GM13976 (cell line): ENCODE data around the gene GLDC.

Experiments used
- DNase-seq: peaks from one replicate; pipeline ENCODE4 v3.0.0; 2012; ENCODE audit warnings: low spot score
- CTCF ChIP-seq: IDR thresholded peaks from 2 replicates; pipeline ENCODE4 v1.5.1; 2012; ENCODE audit warnings: borderline replicate concordance, mild to moderate bottlenecking; ENCODE audit not compliant: insufficient read depth; ENCODE audit errors: extremely low read depth, missing control alignments, control extremely low read depth
- in situ Hi-C: fragments of 300-500 bp; cut with MboI; formaldehyde crosslinking; loops from one replicate; pipeline ENCODE4 v1.12.0; 2022; ENCODE audit warnings: low sequenced_read_pairs, mixed read lengths, inconsistent platforms; ENCODE audit not compliant: unreplicated experiment

The GLDC gene

DNA sequence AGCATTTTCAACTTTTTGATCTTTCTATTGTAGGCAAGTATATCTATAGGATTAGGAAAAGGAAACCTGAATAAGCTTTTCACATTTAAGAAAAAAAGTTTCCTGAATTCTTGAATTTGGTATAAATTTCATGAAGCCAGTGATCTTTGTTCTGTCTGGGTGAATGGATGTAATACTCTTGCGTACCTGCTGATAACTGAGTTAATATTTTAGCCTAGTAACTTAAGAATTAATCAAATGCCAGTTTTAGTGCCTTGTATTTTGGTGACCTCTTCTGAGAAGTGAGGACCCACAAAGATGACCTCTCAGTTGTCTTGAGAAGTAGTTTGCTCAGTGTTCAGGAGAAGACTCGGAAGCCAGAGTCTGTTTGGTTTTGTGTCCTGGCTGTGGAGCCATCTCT lies 154.7 kb downstream of the GLDC start:
- TF ChIP-seq CTCF, result no peak
- no peak for DNase-seq
- in situ Hi-C loops, result no loop called here

- DNase-seq, result no peak
- TF ChIP-seq CTCF, result no peak
- in situ Hi-C loops, result no loop called here
These were observed 156.4 kb downstream of the GLDC start for GRCh38 chr9:6489099-6489498.

GRCh38 chr9:6488395-6488794 lies 157.1 kb downstream of the GLDC start:
- in situ Hi-C loops, result no loop called here
- no peak for TF ChIP-seq CTCF
- DNase-seq, result no peak

DNA sequence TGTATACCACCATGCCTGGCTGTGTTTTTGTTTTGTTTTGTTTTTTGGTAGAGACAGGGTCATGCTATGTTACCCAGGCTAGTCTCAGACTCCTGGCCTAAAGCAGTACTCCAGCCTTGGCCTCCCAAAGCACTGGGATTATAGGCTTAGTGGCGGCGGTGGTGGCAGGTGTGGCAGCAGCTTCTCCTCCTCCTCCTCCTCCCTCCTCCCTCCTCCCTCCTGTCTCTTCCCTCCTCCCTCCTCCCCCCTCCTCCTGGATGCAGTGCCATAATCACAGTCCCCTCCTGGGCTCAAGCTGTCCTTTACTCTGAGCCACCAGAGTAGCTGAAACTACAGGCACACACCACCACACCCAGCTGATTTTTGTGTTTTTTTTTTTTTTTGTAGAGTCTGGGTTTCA lies 161.3 kb downstream of the GLDC start:
- no peak for TF ChIP-seq CTCF
- in situ Hi-C loops, result no loop called here
- no peak for DNase-seq
